BJ (cell line): ENCODE results near the gene COPG1. TPM values are rescaled to one million over a fixed set of nuclear protein-coding genes. Genes with fewer than 3 reads are reported as not detected.

Experiments
- CTCF ChIA-PET: fragments of 350-600 bp; formaldehyde crosslinking; extraction: SDS; loops from one replicate; lab custom pipeline; 2021; ENCODE audit warnings: antibody characterized with exemption, inconsistent platforms; lab: Yijun Ruan, JAX
- POLR2A ChIA-PET: fragments of 300-600 bp; sonication (Branson Sonifier 250); formaldehyde crosslinking; extraction: SDS; loops from one replicate; lab custom pipeline; 2021; ENCODE audit warnings: antibody characterized with exemption; lab: Charles Lee
- DNase-seq: peaks from one replicate; pipeline ENCODE4 v3.0.0-alpha.2; 2011; ENCODE audit warnings: low read depth
- H3K27me3 ChIP-seq: 2 replicates; pipeline ENCODE4 v1.6.0; 2011; ENCODE audit warnings: low read length; ENCODE audit not compliant: control insufficient read depth, insufficient read depth
- H3K36me3 ChIP-seq: 2 replicates; pipeline ENCODE4 v1.5.1; 2011; ENCODE audit warnings: low read length; ENCODE audit not compliant: control insufficient read depth, insufficient read depth
- H3K4me3 ChIP-seq: 2 replicates; pipeline ENCODE4 v1.5.1; 2011; ENCODE audit warnings: low read depth, mild to moderate bottlenecking, control low read depth, low read length
- CTCF ChIP-seq: IDR thresholded peaks from 2 replicates; pipeline ENCODE4 v1.5.1; 2011; ENCODE audit warnings: low read depth, mild to moderate bottlenecking, control low read depth, inconsistent platforms, low read length, moderate library complexity; ENCODE audit not compliant: insufficient read depth
- polyA plus RNA-seq: library from polyadenylated mRNA; depleted of rRNA; stranded (reverse); fragments of >200 nt; gene quantifications from 2 replicates; pipeline ENCODE4 v1.2.3, GENCODE V29; 2011

COPG1 gene
- polyA plus RNA-seq, 1 experiment, result 220 TPM

- ChIA-PET CTCF (interaction anchor here (0.8 to 3.7 kb wide), 3 partner anchors 15 to 19 kb away, joined by 3 to 18 read pairs (median 5); no protein-coding TSS in a partner anchor), POLR2A (interaction anchor here (0.7 kb wide), 1 partner anchor 122 kb away, joined by 3 read pairs; no protein-coding TSS in a partner anchor)
- H3K4me3 ChIP-seq, result no peak overlapping the region
- no peak for TF ChIP-seq CTCF
- no peaks in the 10 kb centered on the region for H3K36me3 ChIP-seq
- peak; percentile 65 for DNase-seq
- no peaks in the 10 kb centered on the region for H3K27me3 ChIP-seq
These were observed 23.0 kb upstream of the COPG1 start for GRCh38 chr3:129226374-129226773.

DNA sequence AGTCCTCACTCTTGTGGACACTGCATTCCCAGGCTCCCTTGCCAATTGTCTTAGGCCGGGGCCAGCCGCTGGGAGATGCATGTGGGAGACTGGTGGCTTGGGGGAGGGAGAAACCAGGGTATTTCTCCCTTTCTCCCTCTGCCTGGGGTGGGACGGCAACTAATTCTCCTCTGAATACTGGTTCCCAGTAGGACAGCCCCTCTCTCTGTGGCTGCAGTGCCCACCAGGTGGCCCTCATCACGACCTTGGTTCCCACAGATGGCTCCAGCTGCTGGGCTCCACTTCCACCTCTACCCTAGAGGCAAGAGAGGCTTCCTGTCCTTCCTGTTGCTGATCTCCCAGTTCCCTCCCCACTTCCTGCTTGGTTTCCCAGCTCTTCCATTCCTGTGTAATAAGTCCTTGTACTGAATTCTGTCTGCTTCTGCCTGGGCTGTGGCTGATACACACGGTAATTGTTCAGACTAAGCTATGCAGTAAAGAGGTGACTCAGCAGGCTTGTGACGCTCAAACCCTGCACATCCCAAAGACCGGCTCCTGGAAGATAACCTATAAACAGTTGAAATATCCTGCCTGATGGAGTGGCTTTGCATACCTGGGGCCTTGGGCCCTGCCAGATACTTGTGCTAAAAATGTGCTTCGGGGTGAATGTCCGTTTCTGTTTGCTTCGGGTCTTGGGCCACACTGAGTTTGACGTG is 20.4 kb upstream of the COPG1 start:
- DNase-seq, result peak; percentile 53
- H3K27me3 ChIP-seq, result no peaks in the 10 kb centered on the region
- no peak overlapping the region for H3K4me3 ChIP-seq
- TF ChIP-seq CTCF, result 0 out of 2 replicates have a peak, but pooled peaks have one; percentile 22
- H3K36me3 ChIP-seq, result no peaks in the 10 kb centered on the region
- ChIA-PET POLR2A (no interaction called here), CTCF (interaction anchor here (0.8 to 2.1 kb wide), 2 partner anchors 14 to 17 kb away, joined by 5 to 8 read pairs; no protein-coding TSS in a partner anchor)

DNA sequence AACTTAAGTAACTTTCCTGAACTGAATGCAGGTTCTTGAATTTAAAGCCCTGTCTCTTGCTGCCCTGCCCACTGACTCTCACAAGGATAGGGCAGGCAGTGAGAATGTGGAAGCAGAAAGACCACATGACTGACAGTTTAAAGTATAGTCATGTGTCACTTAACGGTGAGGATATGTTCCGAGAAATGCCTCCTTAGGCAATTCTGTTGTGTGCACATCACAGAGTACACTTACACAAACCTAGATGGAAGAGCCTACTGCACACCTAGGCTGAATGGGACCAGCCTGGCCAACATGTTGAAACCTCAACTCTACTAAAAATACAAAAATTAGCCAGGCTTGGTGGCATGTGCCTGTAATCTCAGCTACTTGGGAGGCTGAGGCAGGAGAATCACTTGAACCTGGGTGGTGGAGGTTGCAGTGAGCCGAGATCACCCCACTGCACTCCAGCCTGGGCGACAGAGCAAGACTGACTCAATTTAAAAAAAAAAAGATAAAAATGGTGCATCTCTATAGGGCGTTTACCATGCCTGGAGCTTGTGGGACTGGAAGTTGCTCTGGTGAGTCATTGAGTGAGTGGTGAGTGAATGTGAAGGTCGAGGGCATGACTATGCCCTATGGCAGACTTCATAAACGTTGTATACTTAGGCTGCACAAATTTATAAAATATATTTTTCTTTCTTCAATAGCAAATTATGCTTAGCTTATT is 18.9 kb upstream of the COPG1 start:
- no peak for TF ChIP-seq CTCF
- ChIA-PET POLR2A (interaction anchor here (1.0 kb wide), 1 partner anchor 19 kb away, joined by 3 read pairs; the partner anchor contains the start of gene COPG1), CTCF (interaction anchor here (1.2 to 2.6 kb wide), 3 partner anchors 15 to 177 kb away, joined by 3 to 8 read pairs (median 7); no protein-coding TSS in a partner anchor)
- no peaks in the 10 kb centered on the region for H3K36me3 ChIP-seq
- no peak for DNase-seq
- no peaks in the 10 kb centered on the region for H3K27me3 ChIP-seq
- H3K4me3 ChIP-seq, result no peak overlapping the region

DNA sequence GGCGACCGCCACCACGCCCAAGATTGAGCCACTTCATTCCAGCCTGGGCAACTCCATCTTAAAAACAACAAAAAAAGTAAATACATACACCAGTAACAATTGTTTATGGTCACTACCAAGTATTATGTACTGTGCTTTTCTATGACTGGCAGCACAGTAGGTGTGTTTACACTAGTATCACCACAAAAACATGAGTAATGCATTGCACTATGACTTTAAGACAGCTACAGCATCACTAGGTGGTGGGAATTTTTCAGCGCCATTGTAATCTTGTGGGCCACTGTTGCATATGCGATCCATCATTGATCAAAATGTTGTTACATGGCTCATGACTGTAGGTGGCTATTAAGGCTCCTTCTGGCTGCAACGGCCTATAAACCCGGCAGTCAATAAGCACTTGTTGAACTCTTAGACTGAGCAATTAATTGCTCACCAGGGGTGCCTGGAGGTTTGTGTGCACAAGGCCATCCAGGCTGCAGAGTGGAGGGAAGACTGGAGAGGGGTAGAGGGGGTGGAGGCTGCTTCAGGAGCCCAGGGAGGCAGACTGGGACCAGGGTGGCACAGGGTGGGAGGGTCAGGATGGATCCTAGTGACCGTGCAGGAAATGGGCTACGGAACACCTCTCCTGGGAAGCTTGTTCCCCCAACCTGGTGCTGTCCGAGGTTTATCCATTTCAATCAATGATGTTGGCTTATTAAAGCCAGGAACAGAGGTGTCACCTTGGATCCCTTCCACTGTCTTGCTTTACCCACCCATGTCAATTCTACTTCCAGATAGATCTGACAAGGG is 17.9 kb upstream of the COPG1 start:
- no peak for TF ChIP-seq CTCF
- no peaks in the 10 kb centered on the region for H3K27me3 ChIP-seq
- H3K4me3 ChIP-seq, result no peak overlapping the region
- POLR2A ChIA-PET, result interaction anchor here (1.0 kb wide), 1 partner anchor 18 kb away, joined by 3 read pairs; the partner anchor contains the start of gene COPG1
- DNase-seq, result no peak
- H3K36me3 ChIP-seq, result no peaks in the 10 kb centered on the region
- CTCF ChIA-PET, result interaction anchor here (0.6 to 2.6 kb wide), 4 partner anchors 14 to 178 kb away, joined by 3 to 8 read pairs (median 6); no protein-coding TSS in a partner anchor
